Neural cell (in vitro differentiated cells): ENCODE data around the gene TBCA. TPM values are rescaled to one million over a fixed set of nuclear protein-coding genes. Genes with fewer than 3 reads are reported as not detected.
"Not testable (repeated sequence)": the region's sequence is repeated elsewhere in the genome, so short reads cannot be mapped to it uniquely, and the experiment has no call there.

Source experiments
- H2AFZ ChIP-seq: fragments of 200-600, 300-800 bp; sonication (generic), shearing (Covaris generic); 2 replicates; pipeline ENCODE4 v1.6.0; 2014; ENCODE audit warnings: low read depth, mild to moderate bottlenecking, antibody characterized with exemption, low read length, moderate library complexity
- H3F3A ChIP-seq: fragments of 200-600 bp; shearing (Covaris generic); 2 replicates; pipeline ENCODE4 v1.6.1; 2016; ENCODE audit warnings: mild to moderate bottlenecking, moderate library complexity, mixed read lengths, antibody characterized with exemption, low read length; ENCODE audit not compliant: insufficient read depth, poor library complexity, severe bottlenecking
- H3K27ac ChIP-seq: fragments of 200-600, 300-800 bp; sonication (generic), shearing (Covaris generic); 2 replicates; pipeline ENCODE4 v1.5.1; 2014; ENCODE audit warnings: mild to moderate bottlenecking, low read length, moderate library complexity
- H3K27me3 ChIP-seq: fragments of 300-800, 200-600 bp; sonication (generic), shearing (Covaris generic); 2 replicates; pipeline ENCODE4 v1.6.0; 2014; ENCODE audit warnings: mild to moderate bottlenecking, low read depth, low read length, moderate library complexity; ENCODE audit not compliant: insufficient read depth
- H3K36me3 ChIP-seq: fragments of 300-800, 200-600 bp; sonication (generic), shearing (Covaris generic); 2 replicates; pipeline ENCODE4 v1.5.1; 2014; ENCODE audit warnings: mild to moderate bottlenecking, antibody characterized with exemption, low read length, moderate library complexity; ENCODE audit not compliant: insufficient read depth
- H3K4me2 ChIP-seq: fragments of 300-800, 200-600 bp; sonication (generic), shearing (Covaris generic); 2 replicates; pipeline ENCODE4 v1.6.0; 2014; ENCODE audit warnings: mild to moderate bottlenecking, low read length
- H3K4me3 ChIP-seq: fragments of 300-800, 200-600 bp; sonication (generic), shearing (Covaris generic); 2 replicates; pipeline ENCODE4 v1.5.1; 2014; ENCODE audit warnings: mild to moderate bottlenecking, low read length, moderate library complexity
- H3K79me2 ChIP-seq: fragments of 200-600 bp; shearing (Covaris generic); replicated peaks from 2 replicates; pipeline ENCODE4 v1.6.0; 2014; ENCODE audit warnings: mild to moderate bottlenecking, low read length, moderate library complexity; ENCODE audit not compliant: insufficient read depth
- H3K9ac ChIP-seq: fragments of 300-800, 200-600 bp; sonication (generic), shearing (Covaris generic); 2 replicates; pipeline ENCODE4 v1.6.1; 2016; ENCODE audit warnings: mild to moderate bottlenecking, low read length, mixed read lengths
- H3K9me2 ChIP-seq: fragments of 200-600 bp; shearing (Covaris generic); 2 replicates; pipeline ENCODE4 v1.6.1; 2016; ENCODE audit warnings: mild to moderate bottlenecking, low read length, mixed read lengths; ENCODE audit not compliant: insufficient read depth
- H3K9me3 ChIP-seq: fragments of 200-600, 300-800 bp; sonication (generic), shearing (Covaris generic); 2 replicates; pipeline ENCODE4 v1.6.1; 2016; ENCODE audit warnings: mild to moderate bottlenecking, mixed run types, low read length, moderate library complexity, mixed read lengths
- H4K20me1 ChIP-seq: fragments of 200-600 bp; shearing (Covaris generic); 2 replicates; pipeline ENCODE4 v1.6.1; 2016; ENCODE audit warnings: mild to moderate bottlenecking, mixed run types; ENCODE audit not compliant: insufficient read depth
- CTCF ChIP-seq: fragments of 450-650 bp; IDR thresholded peaks from 2 replicates; pipeline ENCODE4 v1.5.1; 2014; ENCODE audit warnings: antibody characterized with exemption, mild to moderate bottlenecking, moderate library complexity; ENCODE audit not compliant: poor library complexity, severe bottlenecking
- EP300 ChIP-seq: fragments of 450-650 bp; conservative IDR thresholded peaks from 2 replicates; pipeline ENCODE4 v1.6.1; 2014; ENCODE audit warnings: antibody characterized with exemption, mild to moderate bottlenecking, moderate library complexity; ENCODE audit not compliant: poor library complexity, severe bottlenecking
- EZH2 ChIP-seq: fragments of 200-600, 300-800 bp; shearing (Covaris generic), sonication (generic); IDR thresholded peaks from 2 replicates; pipeline ENCODE4 v1.6.1; 2014; ENCODE audit warnings: antibody characterized with exemption, low read length, borderline replicate concordance, mild to moderate bottlenecking; ENCODE audit not compliant: insufficient read depth, poor library complexity, severe bottlenecking
- MXI1 ChIP-seq: fragments of 450-650 bp; conservative IDR thresholded peaks from 2 replicates; pipeline ENCODE4 v1.6.1; 2014; ENCODE audit warnings: antibody characterized with exemption, mild to moderate bottlenecking; ENCODE audit not compliant: poor library complexity, severe bottlenecking
- POLR2AphosphoS5 ChIP-seq: IDR thresholded peaks from 2 replicates; pipeline ENCODE4 v1.6.1; 2012
- RAD21 ChIP-seq: fragments of 450-650 bp; conservative IDR thresholded peaks from 2 replicates; pipeline ENCODE4 v1.6.1; 2014; ENCODE audit warnings: antibody characterized with exemption, mild to moderate bottlenecking, moderate library complexity
- REST ChIP-seq: IDR thresholded peaks from 2 replicates; pipeline ENCODE4 v1.6.1; 2012; ENCODE audit warnings: borderline replicate concordance
- SMC3 ChIP-seq: fragments of 450-650 bp; conservative IDR thresholded peaks from 2 replicates; pipeline ENCODE4 v1.6.1; 2014; ENCODE audit warnings: antibody characterized with exemption, mild to moderate bottlenecking, moderate library complexity; ENCODE audit not compliant: poor library complexity
- TAF1 ChIP-seq: IDR thresholded peaks from 2 replicates; pipeline ENCODE4 v1.6.1; 2012; ENCODE audit warnings: low read depth
- polyA plus RNA-seq: library from polyadenylated mRNA; depleted of rRNA; stranded (reverse); fragments of >200 nt; gene quantifications from 2 replicates; pipeline ENCODE4 v1.2.3, GENCODE V29; 2014

TBCA gene
- polyA plus RNA-seq, 1 donor from 2014 or later = 481 TPM

GRCh38 chr5:77707791-77708190, 68.3 kb downstream of the TBCA start:
- H3K4me2 ChIP-seq = no peak overlapping the region
- no peaks in the 10 kb centered on the region for H4K20me1 ChIP-seq
- no peaks in the 10 kb centered on the region for H3K9me3 ChIP-seq
- H2AFZ ChIP-seq = no peak overlapping the region
- H3K9ac ChIP-seq = no peak overlapping the region
- peaks cover 4% of the 10 kb centered on the region for H3K36me3 ChIP-seq
- no peak overlapping the region for H3K4me3 ChIP-seq
- no peaks in the 10 kb centered on the region for H3K27me3 ChIP-seq
- H3K9me2 ChIP-seq = no peaks in the 10 kb centered on the region
- H3K79me2 ChIP-seq = peaks cover 4% of the 10 kb centered on the region
- TF ChIP-seq MXI1 (no peak), EZH2 (no peak), EP300 (no peak), POLR2AphosphoS5 (no peak), RAD21 (no peak), SMC3 (no peak), TAF1 (no peak), REST (no peak), CTCF (no peak)
- H3K27ac ChIP-seq = no peak overlapping the region
- no peaks in the 10 kb centered on the region for H3F3A ChIP-seq

GRCh38 chr5:77699569-77699968, 76.6 kb downstream of the TBCA start:
- not testable (repeated sequence) for H3K27ac ChIP-seq
- peaks cover 14% of the 10 kb centered on the region for H3K79me2 ChIP-seq

GRCh38 chr5:77698920-77699319, 77.2 kb downstream of the TBCA start:
- peaks cover 14% of the 10 kb centered on the region for H3K79me2 ChIP-seq

More at GRCh38 chr5:77699569-77699968, 76.6 kb downstream of the TBCA start:
- not testable (repeated sequence) for H3K9me2 ChIP-seq, H3K36me3 ChIP-seq, H3K4me3 ChIP-seq, H3K4me2 ChIP-seq, H3K27me3 ChIP-seq, H3K9ac ChIP-seq, H3K9me3 ChIP-seq, H2AFZ ChIP-seq, H4K20me1 ChIP-seq, H3F3A ChIP-seq

More at GRCh38 chr5:77698920-77699319, 77.2 kb downstream of the TBCA start:
- H3K27me3 ChIP-seq = no peaks in the 10 kb centered on the region
- no peaks in the 10 kb centered on the region for H3K9me2 ChIP-seq
- H3F3A ChIP-seq = no peaks in the 10 kb centered on the region
- no peak overlapping the region for H3K27ac ChIP-seq
- no peak overlapping the region for H3K4me3 ChIP-seq
- no peaks in the 10 kb centered on the region for H3K9me3 ChIP-seq
- H4K20me1 ChIP-seq = no peaks in the 10 kb centered on the region
- H3K9ac ChIP-seq = no peak overlapping the region
- H3K36me3 ChIP-seq = no peaks in the 10 kb centered on the region
- no peak overlapping the region for H3K4me2 ChIP-seq
- TF ChIP-seq EP300 = no peak
- TF ChIP-seq TAF1 = no peak
- TF ChIP-seq MXI1 = no peak
- no peak for TF ChIP-seq POLR2AphosphoS5
- no peak for TF ChIP-seq SMC3
- no peak overlapping the region for H2AFZ ChIP-seq
